Mucosa of gallbladder (tissue), 1 donor: Measurements from ENCODE around the gene LST1. TPM values are rescaled to one million over a fixed set of nuclear protein-coding genes. Genes with fewer than 3 reads are reported as not detected.
A peak's percentile ranks its signal among the peaks of the same experiment; 100 is the strongest.
"Not testable (repeated sequence)": the region's sequence is repeated elsewhere in the genome, so short reads cannot be mapped to it uniquely, and the experiment has no call there.

ENCODE experiments used
- DNase-seq: peaks from one replicate; pipeline ENCODE4 v3.0.0-alpha.2; 2020; ENCODE audit warnings: low spot score
- total RNA-seq: library from RNA; stranded (reverse); gene quantifications from one replicate; pipeline ENCODE4 v1.2.1, GENCODE V29; 2021
- donor health status: DM: no; HTN: no; CAD: no.

LST1 gene
- total RNA-seq, 1 donor from 2014 or later: 18.4 TPM

- DNase-seq: peak; percentile 88
These were observed 5.2 kb upstream of the LST1 start for GRCh38 chr6:31580807-31581433.

GRCh38 chr6:31581434-31582229 is 4.4 kb upstream of the LST1 start:
- DNase-seq: no peak

- DNase-seq: no peak
These were observed 3.8 kb upstream of the LST1 start, which contains the start of gene LTB for GRCh38 chr6:31582230-31582643. LTB (minus strand) TSS chr6:31582424; CDS start chr6:31582417, 7 bp downstream.

- DNase-seq: no peak
These were observed 586 bp upstream of the LST1 start for GRCh38 chr6:31585491-31585890.

- DNase-seq: no peak
These were observed 663 bp downstream of the LST1 start for GRCh38 chr6:31586599-31587281.

GRCh38 chr6:31587791-31588777 is 2.0 kb downstream of the LST1 start:
- no peak for DNase-seq

- no peak for DNase-seq
These were observed 3.0 kb downstream of the LST1 start for GRCh38 chr6:31588871-31589650.

- DNase-seq: not testable (repeated sequence)
These were observed 4.6 kb downstream of the LST1 start for GRCh38 chr6:31590691-31591090.

- DNase-seq: no peak
These were observed 6.3 kb downstream of the LST1 start for GRCh38 chr6:31592396-31592771.

- DNase-seq: no peak
These were observed 10.9 kb downstream of the LST1 start for GRCh38 chr6:31597006-31597405.

GRCh38 chr6:31607317-31607716 is 21.2 kb downstream of the LST1 start:
- no peak for DNase-seq

- DNase-seq: no peak
These were observed 23.7 kb downstream of the LST1 start for GRCh38 chr6:31609519-31610406.

- DNase-seq: no peak
These were observed 24.9 kb downstream of the LST1 start for GRCh38 chr6:31610968-31611367.

- DNase-seq: no peak
These were observed 28.1 kb downstream of the LST1 start for GRCh38 chr6:31614075-31614619.

GRCh38 chr6:31614684-31615578 is 28.9 kb downstream of the LST1 start, which contains the start of gene AIF1:
AIF1 (plus strand) TSS chr6:31615234; CDS start chr6:31615330, 96 bp downstream.
- no peak for DNase-seq

GRCh38 chr6:31615748-31616147 is 29.7 kb downstream of the LST1 start:
- DNase-seq: no peak

GRCh38 chr6:31617010-31617409 is 30.9 kb downstream of the LST1 start:
- no peak for DNase-seq
